Activated CD4-positive, alpha-beta T cell treated with anti-CD3 and anti-CD28 coated beads, Interleukin-10, Interleukin-2, amounts not matched to agents 100 ng/mL and 50 ng/mL, durations not matched to agents 16 hours and 8 hours (primary cell): ENCODE measurements around the gene SPEM1.
A peak's percentile ranks its signal among the peaks of the same experiment; 100 is the strongest.
"Not testable (repeated sequence)": the region's sequence is repeated elsewhere in the genome, so short reads cannot be mapped to it uniquely, and the experiment has no call there.

ENCODE experiments used
- DNase-seq: peaks from one replicate; pipeline ENCODE4 v3.0.0-alpha.2; 2020

SPEM1 gene

DNA sequence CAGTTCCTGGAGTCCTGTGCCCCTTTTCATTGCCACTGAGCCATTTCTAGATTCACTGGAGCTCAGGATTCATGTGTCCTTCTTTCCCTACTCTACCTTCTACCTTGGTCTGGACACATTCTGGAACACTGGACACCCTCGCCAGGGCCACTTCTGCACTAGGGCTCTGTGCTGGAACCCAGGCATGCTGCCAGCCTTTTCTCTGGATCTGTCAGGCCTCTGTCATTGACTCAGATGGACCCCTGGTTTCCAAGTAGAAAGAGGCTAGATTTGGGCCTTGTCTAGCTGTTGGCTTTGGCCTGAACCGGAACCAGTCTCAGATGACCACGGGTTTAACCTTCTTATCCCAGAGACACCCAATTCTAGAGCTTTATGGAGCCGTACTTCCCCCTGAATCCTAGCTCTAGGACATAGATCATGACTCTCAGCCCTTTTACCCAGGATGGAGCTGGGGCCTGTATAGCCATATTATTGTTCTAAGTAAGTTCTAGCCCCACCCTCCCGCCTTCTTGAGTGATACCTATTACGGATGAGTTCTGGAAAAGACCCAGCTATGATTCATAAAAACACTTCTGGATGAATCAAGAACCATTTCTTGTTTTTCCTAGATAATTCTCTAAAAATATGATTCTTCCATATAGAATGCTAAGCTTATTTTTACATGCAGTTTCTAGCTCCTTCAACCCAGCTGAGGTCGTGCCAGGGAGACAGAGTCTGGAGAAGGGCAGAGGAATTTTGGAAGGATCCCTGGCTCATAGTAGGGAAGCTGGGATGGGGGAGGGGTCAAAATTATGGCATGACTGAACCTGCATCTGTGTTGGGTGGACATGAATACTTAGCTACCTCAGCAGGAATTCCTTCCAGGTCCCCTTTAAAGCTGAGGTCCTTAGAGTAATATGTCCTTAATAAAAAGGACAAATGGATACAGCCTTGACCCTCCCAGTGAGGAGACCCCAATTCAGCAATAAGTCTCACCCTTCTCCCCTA is 23.7 kb downstream of the SPEM1 start:
- DNase-seq, result no peak

DNA sequence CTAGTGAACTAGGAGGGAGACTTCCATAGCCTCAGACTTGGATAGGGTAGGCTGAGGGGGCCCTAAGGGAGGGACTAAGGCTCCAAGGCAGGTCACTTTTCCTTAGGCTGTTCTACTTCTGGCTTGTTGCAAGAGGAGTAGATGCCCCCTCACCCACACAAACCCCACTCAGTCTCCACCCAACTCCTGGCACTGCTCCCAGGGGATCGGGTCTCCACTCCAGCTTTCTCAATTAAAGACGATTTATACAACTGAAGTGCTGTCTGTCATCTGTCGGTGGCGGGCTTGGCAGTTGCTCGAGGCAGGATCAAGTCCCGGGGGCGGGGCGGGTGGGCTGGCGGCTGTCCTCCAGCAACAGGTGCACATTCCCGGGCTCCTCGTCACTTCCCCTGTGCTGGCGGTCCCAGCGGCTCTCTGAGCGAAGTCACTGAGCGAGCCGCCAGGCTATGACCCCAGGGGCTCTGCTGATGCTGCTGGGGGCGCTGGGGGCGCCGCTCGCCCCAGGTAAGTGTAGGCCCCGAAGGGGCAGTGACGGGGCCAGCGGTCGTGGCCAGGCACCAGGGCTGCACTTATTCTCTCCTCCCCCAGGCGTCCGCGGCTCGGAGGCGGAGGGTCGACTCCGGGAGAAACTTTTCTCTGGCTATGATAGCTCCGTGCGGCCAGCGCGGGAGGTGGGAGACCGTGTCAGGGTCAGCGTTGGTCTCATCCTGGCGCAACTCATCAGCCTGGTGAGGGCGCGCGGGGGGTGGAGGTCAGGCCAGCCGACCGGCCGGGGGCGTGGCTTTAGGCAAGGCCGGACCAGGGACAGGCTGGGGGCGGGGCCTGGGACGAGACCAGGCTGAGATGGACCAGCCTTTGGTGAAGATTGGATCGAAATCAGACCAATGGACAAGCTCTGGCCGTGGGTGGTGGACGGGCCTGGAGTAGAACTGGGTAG is 24.8 kb downstream of the SPEM1 start, which contains the start of gene CHRNB1:
CHRNB1 (plus strand) TSS at position 380 of the 937 bp plus-strand sequence; CDS start at position 447, 67 bp downstream.
- DNase-seq, result no peak

DNA sequence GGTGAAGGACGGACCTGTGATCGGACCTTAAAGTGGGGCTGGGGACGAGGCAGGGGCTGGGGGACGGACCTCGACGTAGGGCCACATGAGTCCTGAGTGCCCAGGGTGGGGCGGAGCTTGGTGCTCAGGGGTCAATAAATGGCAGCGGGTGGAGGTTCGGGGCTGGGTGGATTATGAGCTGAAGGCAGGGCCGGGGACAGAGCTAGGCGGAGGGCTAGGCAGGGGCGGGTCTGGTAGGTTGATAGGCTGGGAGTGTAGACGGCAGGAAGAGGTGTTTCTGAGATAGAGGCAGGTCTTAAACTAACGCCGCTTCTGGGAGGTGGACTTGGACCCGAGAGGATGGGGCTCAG is 25.5 kb downstream of the SPEM1 start:
- DNase-seq, result peak; percentile 17

DNA sequence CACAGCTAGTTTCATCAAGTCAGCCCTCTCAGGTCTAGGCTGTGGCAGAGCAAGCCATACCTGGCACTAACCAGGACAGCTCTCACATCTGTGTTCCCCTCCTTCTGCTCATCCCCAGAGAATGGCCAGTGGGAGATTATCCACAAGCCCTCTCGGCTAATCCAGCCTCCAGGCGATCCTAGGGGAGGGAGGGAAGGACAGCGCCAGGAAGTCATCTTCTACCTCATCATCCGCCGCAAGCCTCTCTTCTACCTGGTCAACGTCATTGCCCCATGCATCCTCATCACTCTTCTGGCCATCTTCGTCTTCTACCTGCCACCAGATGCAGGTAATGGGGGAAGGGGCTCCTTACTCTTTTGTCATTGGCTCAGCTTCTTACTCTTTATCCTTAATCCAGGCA is 28.3 kb downstream of the SPEM1 start:
- no peak for DNase-seq

DNA sequence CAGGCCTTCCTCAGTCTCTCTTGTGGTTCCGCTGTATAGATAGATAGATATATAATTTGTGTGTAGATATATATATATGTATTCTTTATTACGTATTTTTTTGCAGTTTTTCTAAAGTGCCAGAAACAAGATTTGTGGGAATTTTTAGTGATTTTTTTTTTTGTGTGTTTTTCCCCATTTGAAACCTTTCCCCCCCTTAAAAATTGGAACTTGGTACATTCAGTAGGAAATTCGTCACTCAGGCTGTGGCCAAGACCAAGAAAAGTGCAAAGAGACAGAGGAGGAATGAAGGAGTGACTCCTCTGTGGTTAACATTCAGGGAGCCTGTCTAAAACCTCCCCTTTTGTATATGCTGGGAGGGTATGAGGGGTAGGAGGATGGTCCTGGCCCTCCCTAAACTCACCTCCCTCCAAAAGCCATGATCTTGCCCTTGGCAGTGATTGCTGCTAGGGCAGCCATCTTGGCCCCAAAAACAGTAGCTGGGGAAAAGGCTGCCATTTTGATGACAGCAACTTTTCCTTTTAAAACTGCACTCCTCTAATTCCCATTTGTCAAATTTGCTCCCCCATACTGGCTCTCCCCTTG is 39.9 kb downstream of the SPEM1 start:
- DNase-seq, result no peak

DNA sequence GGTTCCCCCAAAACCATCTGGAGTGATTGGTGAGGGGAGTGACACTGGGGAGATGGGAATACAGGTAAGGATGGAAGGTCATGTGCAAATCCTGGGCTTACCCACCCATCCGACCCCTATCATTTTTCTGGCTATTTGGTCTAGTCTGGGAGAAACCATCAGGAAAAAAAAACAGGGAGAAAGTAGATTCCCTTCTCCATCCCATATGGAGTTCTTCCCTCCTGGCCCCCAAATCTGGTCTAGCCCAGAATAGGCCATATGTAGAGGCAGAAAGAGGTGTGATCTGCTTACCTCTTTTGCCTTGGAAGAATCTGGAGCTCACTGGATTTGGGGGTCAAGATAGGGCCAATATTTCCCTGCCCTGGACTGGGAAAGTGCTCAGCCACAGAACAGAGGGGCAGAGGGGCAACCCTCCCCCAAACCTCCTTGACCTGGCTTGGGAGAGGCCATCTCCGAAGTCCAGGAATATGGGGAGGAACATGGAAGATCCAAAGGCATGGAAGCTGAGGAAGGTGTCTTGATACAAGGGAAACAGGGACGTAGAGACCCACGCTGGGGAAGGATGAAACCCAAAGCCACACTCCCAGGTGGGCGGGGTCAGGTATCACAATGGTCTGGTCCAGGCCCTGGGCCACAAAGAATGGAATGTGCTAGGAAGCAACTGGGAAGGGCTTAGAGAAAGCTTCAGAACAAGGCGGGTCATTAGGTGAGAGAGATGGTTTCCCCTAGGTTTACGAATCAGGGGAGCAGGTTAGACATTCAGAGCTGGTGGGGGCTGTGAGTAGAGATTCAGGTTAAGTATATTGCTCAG is 40.9 kb downstream of the SPEM1 start:
- DNase-seq, result no peak

DNA sequence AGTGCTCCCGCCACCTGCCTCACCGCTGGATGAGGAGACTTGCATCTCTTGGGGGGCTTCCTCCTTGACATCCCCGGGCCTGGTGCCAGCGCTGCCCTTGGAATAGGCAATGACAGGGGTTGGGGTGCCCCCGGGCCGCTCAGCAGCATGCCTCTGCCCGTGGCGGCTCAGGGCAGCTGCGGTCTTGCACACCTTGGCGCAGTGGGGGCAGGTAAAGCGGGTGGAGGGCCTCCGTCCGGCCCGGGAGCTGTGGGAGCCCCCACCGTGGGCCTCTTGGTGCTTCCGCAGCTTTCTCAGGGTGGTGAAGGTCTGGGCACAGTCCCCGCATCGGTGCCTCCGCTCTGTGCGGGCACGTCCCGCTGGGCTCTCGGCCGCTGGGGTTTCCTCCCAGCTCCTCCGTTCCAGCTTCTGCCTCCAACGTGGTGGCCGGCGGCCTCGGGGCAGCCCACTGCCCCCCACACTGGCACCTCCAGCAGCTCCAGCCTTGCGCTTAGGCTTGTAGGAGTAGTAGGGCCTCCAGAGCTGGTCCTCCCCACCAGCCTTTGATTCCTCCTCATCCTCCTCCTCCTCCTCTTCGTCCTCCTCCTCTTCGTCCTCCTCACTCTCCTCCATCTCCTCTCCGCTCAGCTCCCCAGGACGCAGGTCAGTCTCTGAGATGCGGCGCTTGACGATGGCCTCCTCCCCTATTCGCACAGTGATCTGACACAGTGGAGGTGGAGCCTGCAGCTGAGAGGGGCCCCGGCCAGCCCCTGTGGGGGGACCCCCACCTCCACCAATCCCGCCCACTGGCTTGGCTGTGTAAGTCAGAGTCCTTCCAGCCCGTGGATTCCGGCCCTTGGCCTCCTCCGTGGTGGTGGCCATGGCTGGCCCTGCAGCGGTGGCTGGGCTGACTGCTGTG is 42.6 kb downstream of the SPEM1 start:
- no peak for DNase-seq

DNA sequence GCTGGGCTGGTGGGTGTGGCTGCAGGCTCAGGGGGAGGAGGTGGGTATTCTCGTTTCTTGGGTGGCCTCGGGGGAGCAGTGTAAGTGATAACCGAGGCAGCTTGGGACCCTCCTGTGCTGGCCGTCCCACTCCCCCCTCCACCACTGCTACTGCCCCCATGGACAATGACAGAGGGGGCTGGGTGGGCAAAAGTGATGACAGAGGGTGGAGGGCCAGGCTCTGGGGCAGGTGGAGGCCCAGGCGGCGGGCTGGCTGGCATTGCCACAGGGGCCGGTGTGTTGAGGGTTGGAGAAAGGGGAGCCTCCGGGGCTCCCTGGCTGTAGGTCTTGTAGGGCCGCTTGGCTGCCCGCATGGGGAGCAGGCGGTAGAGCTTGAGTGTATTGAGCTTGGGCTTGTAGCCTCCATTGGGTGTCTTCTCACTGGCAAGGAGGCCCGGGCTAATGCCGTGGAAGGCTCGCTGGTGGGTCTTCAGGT is 43.3 kb downstream of the SPEM1 start:
- no peak for DNase-seq

DNA sequence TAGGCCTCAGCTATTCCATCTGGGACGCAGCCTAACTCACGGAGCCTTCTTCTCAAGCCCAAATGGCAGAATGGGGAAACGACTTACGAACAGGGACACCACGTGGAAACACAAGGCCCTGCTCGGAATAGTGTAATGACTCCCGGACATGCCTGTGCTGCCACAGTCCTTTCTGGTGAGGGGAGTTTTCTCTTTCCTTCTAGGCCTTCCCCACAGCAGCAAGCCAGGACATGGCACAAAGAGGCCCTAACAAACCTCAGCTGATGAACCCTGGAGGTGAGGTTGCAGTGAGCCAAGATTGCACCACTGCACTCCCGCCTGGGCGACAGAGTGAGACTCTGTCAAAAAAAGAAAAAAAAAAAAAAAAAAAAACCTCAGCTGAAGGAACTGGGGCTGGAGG is 44.0 kb downstream of the SPEM1 start:
- DNase-seq, result no peak

DNA sequence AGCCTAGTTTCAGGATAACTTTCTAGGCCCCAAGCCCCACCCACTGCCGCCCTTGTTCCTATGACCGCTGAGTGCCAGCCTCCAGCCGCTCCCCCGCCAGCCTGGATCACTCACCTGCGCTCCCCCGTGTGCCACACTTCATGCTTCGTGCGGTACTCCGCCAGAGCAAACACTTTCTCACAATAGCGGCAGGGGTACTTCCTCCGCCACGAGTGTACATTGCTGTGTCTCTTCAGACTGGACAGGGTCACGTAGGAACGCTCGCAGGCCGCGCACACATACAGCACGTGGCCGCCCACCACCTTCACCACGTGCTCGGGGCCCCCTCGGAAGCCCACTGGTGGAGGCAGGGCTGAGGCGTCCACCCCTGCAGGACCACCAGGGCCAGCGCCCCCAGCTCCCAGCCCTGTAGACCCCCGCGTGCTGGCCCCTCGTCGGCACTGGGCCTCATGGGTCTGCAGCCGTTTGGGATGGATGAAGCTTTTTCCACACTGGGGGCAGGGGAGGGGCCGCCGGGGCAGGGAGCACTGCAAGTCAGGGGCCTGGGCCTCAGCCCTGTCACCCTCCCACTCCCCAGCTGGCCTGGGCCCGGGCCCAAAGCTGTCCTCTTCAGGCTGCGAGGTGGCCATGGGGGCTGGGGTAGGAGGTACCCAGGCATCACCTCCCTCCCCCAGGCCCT is 45.6 kb downstream of the SPEM1 start:
- DNase-seq, result no peak

DNA sequence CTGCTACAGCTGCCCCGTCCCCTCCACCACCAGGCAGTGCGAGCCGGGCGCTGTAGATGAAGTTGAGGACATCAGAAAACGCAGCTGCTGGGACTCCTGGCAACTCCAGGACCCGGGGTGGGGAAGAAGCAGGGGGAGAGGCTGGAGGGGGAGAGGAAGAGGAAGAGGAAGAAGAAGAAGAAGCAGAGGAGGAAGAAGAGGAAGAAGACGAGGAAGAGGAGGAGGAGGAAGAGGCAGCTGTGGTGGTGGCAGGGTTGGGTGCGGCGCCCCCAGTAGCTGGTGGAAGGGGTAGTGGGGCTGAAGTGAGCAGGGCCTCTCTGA is 46.2 kb downstream of the SPEM1 start:
- no peak for DNase-seq

DNA sequence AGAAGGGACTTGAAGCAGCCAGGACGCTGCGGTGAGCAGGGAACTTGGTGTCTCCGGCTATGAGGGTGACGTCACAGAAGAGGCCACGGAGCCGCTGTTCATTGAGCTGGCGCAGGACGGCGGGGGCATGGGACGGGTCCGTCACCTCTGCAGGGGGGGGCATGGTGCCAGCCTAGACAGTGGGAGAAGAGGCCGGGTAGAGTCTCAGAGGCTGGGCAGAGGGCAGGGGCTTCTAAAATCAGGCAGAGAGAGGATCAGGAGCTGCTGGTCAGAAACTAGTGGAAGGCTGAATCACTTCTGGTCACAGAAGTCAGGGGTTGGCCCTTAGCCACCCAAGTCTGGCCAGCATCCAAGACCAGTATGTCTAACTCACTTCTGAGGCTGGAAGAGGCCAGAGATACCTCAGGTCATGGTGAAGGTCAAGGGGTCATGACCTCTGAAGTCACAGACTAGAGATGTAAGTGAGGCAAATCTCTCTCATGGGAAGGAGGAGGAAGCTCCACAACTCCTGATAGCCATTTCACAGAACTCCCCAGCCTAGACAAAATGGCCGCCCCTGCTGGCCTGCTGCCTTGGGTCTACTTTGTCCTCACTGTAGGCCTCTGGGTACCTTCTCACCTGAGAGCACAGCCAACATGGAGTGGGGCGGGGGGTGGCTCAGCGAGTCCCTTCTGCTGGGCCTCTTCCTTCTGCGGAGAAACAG is 46.7 kb downstream of the SPEM1 start:
- DNase-seq, result no peak

DNA sequence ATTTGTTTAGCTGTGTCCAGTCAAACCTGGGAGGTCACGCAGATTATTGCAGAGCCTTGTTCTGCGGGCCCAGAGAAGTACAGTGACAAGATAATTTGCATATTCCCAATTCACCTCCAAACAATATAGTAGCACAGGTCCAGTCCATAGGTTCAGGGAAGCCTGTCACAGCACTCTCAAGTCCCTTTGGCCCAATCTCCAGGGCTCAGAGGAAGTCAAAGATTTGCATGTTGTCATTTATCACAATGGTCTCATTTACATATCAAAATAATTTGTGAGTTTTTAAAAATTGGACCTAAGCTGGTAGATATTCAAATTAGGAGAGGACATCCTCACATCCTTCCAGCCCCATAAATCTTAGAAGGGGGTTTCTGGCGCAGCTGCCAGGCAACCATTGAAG is 47.4 kb downstream of the SPEM1 start:
- no peak for DNase-seq

DNA sequence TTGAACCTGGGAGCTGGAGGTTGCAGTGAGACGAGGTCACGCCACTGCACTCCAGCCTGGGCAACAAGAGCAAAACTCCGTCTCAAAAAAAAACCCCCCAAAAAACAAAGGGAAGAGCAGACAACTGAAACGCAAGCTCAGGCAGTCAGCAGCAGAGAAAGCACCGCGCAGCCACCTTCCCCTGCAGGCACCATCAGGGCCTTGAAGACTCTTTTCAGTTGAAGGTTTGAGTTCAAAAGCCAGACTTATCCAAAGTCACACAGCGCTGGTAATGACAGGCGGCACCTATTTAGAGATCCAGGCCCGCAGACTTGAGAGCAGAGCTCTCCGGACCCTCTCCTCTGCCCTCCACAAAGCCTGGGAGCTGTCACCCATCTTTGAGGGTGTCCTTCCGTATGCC is 48.2 kb downstream of the SPEM1 start:
- DNase-seq, result no peak

DNA sequence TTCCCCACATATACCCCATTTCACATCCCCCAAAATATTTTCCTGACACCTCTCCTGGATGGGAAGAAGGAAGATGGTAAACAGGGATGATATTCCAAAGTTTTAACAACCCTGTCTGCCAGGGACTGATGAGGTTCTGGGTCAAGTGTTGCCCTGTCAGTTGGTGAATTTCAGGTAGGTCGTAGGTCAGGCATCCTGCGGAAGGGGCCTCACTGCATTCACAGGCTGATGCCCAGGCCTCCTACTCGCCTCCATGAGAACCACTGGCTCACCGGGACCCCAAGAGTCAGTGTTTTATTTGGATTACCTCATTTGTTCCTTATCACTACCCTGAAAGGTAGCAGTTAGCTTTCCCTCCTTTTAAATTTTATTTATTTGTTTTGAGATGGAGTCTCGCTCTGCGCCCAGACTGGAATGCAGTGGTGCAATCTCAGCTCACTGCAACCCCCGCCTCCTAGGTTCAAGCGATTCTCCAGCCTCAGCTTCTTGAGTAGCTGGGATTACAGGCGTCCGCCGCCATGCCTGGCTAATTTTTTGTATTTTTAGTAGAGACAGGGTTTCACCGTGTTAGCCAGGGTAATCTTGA is 48.8 kb downstream of the SPEM1 start:
- DNase-seq, result no peak

DNA sequence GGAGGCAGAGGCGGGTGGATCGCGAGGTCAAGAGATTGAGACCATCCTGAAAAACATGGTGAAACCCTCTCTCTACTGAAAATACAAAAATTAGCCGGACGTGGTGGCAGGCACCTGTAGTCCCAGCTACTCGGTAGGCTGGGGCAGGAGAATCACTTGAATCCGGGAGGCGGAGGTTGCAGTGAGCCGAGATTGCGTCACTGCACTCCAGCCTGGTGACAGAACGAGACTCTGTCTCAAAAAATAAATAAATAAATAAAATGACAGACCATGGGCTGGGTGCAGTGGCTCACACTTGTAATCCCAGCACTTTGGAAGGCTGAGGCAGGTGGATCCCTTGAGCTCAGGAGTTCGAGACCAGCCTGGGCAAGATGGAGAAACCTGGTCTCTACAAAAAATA is 49.7 kb downstream of the SPEM1 start:
- not testable (repeated sequence) for DNase-seq

DNA sequence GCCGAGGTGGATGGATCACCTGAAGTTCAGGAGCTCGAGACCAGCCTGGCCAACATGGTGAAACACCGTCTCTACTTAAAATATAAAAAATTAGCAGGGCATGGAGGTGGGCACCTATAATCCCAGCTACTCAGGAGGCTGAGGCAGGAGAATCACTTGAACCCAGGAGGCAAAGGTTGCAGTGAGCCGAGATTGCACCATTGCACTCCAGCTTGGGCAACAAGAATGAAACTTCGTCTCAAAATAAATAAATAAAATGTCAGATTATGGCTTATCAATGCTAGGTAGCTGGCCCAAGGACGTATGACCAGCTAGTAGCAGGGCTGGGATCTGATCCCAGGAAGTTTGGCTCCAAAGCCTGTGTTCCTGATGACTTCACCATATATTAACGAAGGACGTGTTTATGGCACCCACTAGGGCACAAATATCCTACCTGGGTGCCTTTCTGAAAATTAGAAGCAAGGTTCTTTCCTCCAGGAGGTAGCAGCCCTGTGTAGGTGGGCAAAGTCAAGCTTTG is 50.4 kb downstream of the SPEM1 start:
- not testable (repeated sequence) for DNase-seq
